GM19043 (cell line): Measurements from ENCODE around the gene CAPZA1.

Source experiments
- ATAC-seq: cut with Tn5 transposase; IDR thresholded peaks from one replicate; pipeline ENCODE4 v1.9.1; 2021; ENCODE audit warnings: low read depth; ENCODE audit not compliant: unreplicated experiment

CAPZA1 gene

DNA sequence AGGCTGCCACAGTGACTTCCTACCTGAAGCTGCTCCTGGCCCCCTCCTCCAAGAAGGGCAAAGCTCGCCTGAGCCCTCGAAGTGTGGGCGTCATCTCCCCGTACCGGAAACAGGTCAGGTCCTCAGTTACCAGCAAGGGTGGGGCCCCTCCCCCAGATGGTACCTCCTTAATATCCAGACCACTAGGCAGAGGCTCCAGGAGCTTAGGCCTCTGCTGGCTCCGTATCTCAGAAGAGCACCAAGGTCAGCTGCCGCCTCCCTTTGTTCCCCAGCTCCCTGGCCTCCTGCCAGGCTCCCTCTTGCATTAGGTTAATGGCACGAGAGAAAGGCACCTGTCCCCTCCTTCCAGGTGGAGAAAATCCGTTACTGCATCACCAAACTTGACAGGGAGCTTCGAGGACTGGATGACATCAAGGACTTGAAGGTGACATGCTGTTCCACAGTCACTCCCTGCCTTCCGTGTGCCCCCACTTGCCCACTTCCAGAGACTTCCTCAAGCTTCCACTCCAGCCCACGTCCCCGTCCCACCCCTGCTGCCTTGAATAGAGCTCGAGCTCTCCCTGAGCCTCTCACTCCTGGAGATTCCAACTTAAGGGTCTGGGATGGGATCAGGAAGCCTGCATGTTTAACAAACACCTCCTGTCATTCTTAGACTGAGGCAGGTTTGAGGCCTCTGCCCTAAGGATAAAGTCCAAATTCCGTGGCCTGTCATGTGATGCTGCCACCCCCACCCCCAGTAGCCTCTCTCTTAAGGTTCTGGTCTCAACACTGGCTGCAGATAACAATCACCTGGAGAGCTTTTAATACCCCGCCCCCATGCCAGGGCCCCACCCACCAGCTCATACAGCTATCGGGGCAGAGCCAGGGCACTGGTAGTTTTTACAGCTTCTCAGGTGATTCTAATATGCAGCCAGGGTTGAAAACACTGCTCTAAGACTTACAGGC, 79.0 kb downstream of the CAPZA1 start:
- no peak for ATAC-seq

GRCh38 chr1:112699425-112700144, 80.0 kb downstream of the CAPZA1 start:
- ATAC-seq: no peak

- ATAC-seq: peak; percentile 38
Observed at GRCh38 chr1:112700290-112701226, 80.9 kb downstream of the CAPZA1 start.

- no peak for ATAC-seq
Observed at GRCh38 chr1:112701227-112702066, 81.8 kb downstream of the CAPZA1 start.

DNA sequence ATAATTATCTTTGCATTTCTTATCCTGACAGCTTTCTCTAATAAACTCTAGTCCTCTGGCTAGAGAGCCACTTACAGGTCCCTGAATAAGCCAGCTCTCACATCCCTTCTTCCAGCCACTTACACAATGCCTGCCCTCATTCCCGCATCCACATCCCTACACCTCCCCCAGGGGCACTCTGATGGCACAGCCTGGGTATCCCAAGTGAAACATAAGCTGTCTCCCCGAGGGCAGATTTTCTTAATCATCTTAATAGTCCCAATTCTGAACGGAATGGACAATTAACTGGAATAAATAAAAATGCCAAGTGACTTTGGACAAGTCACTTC, 82.4 kb downstream of the CAPZA1 start:
- no peak for ATAC-seq

GRCh38 chr1:112702420-112703261, 83.0 kb downstream of the CAPZA1 start:
- no peak for ATAC-seq

DNA sequence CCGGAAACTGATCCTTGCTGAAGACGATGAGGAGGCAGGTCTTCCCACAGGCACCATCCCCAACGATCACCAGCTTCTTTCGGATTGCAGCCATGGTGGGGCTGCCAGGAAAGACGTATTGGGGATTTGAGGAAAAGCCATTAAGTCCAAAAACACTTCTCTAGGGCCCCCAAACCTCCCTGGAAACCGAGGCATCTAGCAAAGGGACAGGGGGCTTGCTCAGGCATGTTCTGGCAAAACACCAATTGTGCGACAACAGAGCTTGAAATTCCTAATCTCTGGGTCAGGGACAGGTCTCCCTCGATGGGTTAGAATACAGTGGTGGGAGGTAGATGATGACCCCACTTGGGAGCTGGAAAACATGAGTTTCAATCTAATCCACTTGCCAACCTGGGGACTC, 84.1 kb downstream of the CAPZA1 start:
- ATAC-seq: no peak

DNA sequence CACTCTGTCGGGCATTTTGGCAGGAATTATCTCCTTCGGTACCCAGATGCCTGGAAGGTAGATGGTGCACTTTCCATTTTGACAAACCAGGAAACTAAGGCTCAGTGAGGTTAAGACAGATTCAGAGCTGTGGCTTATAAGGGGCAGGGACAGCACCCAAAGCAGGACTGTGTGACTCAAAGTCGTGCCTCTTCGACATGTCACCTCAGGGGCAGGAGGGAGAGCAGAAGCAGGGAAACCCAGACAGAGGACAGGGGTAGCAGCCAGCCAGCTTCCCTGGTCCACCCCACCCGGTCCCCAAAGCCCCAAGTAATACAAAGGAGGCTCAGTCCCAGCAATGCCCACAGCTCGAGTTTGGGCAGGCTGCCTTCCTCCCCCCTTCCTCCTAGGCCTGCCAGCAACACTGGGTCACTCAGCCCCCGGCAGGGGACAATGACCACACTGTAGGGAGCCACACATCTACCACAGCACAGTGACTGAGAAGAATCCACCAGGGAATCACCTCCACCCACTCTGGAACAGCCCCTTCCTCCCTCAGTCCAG, 84.8 kb downstream of the CAPZA1 start:
- no peak for ATAC-seq

DNA sequence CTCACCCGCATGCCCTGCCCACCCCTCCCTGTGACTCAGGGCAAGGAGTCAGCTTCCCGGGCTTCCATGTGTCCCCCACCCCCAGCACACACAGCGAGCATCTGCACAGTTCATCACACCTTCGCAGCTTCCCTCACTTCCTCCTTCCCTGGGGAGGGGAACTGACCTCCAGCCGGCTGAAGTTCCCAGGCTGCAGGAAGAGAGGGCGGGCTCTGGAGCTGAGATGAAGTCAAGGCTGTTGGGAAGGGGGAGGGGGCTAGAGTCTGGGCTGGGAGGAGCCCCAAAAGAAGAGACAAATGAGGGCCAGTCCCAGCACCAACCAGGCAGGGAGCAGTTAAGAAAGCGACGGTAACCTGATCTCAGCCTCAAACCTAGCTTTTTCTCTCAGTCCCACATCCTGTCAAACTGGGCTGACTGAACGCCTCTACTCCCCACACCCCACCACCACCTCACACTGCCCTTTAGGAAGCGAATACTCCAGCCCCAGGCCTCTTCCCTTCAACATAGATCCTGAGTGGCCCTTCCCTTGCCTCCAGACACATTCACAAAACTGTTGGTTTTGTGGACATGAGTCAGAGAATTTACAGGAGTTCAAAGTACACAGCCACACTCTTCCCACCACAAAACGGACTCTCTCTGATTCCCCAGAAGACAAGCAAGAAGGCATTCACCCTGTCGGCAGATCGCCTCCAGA, 85.4 kb downstream of the CAPZA1 start:
- peak; percentile 63 for ATAC-seq

DNA sequence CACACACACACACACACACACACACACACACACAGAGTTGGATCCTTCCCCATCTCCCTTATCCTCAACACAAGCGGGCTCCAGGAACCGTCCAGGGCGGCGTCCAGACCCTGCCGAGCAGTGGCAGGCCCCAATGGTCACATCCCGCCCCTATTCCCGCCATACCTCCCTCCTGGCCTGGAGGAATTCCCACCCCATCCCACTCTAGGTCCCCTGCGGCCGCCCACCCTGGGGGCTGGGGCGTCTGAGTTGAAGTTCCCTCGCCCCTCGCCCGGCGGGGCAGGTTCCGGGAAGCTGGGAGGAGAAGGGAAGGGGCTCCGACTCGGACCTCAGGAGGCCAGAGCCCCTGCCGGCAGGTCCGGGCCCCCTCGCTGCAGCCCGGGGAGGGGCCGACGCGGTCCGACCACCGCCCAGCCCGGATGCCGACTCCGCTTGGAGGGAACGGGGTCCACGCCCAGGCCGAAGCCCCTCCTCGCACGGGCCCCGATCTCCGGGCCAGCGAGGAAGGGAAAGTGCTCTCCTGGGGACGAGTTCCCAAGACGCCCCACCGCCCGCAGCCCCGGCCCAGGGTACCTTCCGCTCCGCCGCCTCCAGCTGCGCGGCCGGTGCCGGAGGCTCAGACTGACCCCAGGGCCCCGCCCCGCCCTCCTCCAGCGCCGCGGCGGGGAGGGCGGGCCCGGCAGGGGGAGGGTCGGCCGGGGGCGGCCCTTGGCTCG, 87.0 kb downstream of the CAPZA1 start, which contains the start of gene RHOC:
Gene RHOC (minus strand): TSS at position 623 of the 716 bp plus-strand sequence. CDS start 3,328 bp downstream, outside the sequence.
- peak; percentile 41 for ATAC-seq

GRCh38 chr1:112707221-112708001, 87.8 kb downstream of the CAPZA1 start:
- ATAC-seq: peak; percentile 38

DNA sequence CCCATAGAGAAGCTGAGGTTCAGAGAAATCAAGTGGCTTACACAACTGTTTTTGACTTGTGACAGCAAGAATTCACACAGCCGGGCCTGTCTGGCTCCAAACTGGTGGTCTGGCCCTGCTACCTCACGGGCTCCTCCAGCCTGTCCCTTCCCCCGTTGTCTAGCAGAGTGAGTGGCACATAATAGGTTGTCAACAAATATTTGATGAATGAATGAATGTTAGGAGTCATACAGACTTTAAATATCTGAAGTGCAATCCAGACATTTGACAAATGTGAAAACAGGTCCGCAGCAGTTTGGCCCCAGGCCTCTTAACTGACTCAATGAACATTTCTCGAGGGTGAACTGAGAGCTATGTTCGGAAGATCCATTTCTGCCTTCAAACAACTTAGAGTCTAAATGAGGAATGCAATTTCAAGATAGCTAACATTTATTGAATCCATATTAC, 88.4 kb downstream of the CAPZA1 start:
- ATAC-seq: no peak

DNA sequence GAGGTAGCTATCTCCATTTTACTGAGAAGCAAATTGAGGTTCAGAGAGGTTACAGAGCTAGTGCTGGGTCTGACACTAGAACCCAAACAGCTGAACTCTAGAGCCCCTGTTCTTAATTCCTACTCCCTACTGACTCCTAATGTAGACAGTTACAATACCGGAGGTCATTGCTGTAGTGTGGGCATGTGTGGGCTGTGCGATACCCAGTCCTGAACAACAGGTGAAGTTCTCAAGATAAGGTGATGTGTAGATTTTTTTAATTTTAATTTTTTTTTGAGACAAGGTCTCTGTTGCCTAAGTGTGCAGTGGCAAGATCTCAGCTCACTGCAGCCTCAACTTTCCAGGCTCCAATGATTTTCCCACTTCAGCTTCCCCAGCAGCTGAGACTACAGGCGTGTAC, 88.9 kb downstream of the CAPZA1 start:
- no peak for ATAC-seq

- no peak for ATAC-seq
Observed at GRCh38 chr1:112710159-112710558, 90.5 kb downstream of the CAPZA1 start.

DNA sequence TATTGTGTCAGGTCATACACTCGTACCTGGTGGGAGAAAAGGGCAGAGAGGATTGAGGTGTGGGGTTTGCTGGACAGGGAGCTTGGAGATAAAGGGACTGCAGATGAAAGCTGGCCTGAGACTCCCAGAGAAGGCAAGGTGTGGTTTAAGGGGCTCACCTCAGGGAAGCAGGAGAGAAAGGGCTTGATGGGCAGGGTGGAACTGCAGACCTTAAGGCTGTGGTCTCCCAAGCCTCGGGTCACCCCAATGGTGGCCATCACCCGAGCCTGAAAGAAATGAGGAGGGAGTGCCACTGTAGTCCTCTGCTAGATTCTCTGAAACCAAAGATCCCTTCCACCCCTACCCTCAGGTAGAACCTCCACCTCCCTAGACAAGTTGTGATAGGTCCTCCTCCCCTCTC, 91.0 kb downstream of the CAPZA1 start:
- ATAC-seq: no peak

DNA sequence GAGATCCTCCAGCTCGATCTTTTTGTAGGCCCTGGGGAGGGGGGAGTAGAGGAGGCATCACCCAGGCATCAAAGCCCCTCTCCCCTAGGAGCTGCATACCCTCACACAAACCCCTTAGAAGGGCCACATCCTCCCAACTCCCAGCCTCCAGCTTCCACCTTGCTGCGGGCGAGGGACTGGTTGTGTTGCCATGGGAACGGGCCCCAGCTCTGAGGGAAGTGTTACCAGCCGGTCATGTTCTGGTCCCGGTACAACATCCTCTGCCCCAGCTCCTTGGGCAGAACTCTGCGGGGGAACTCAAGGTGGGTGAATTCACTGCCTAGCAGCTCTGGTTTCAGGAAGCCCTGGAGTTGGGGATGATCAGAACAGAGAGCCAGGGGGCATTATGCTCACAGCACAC, 91.4 kb downstream of the CAPZA1 start:
- ATAC-seq: no peak

GRCh38 chr1:112711670-112712069, 92.0 kb downstream of the CAPZA1 start:
- ATAC-seq: no peak
